HFF-Myc (cell line): ENCODE data around the gene MRPL48.
"Not testable (repeated sequence)": the region's sequence is repeated elsewhere in the genome, so short reads cannot be mapped to it uniquely, and the experiment has no call there.

Experiments used
- DNase-seq: peaks from one replicate; pipeline ENCODE4 v3.0.0-alpha.2; 2011; ENCODE audit warnings: low read depth; ENCODE audit errors: extremely low read depth
- H3K4me3 ChIP-seq: replicated peaks from 2 replicates; pipeline ENCODE4 v1.5.1; 2011; ENCODE audit warnings: low read depth, mild to moderate bottlenecking, control low read depth, low read length
- TF ChIP-seq, protein P1 (sequence below): IDR thresholded peaks from 2 replicates; pipeline ENCODE4 v1.5.1; 2012; ENCODE audit warnings: mild to moderate bottlenecking, low read depth, low read length, control low read depth; ENCODE audit errors: missing control alignments

MRPL48 gene

GRCh38 chr11:73878771-73879170 lies 91.1 kb downstream of the MRPL48 start:
- H3K4me3 ChIP-seq = no peak overlapping the region
- TF ChIP-seq, protein P1, sequence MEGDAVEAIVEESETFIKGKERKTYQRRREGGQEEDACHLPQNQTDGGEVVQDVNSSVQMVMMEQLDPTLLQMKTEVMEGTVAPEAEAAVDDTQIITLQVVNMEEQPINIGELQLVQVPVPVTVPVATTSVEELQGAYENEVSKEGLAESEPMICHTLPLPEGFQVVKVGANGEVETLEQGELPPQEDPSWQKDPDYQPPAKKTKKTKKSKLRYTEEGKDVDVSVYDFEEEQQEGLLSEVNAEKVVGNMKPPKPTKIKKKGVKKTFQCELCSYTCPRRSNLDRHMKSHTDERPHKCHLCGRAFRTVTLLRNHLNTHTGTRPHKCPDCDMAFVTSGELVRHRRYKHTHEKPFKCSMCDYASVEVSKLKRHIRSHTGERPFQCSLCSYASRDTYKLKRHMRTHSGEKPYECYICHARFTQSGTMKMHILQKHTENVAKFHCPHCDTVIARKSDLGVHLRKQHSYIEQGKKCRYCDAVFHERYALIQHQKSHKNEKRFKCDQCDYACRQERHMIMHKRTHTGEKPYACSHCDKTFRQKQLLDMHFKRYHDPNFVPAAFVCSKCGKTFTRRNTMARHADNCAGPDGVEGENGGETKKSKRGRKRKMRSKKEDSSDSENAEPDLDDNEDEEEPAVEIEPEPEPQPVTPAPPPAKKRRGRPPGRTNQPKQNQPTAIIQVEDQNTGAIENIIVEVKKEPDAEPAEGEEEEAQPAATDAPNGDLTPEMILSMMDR = no peak
- DNase-seq = no peak

DNA sequence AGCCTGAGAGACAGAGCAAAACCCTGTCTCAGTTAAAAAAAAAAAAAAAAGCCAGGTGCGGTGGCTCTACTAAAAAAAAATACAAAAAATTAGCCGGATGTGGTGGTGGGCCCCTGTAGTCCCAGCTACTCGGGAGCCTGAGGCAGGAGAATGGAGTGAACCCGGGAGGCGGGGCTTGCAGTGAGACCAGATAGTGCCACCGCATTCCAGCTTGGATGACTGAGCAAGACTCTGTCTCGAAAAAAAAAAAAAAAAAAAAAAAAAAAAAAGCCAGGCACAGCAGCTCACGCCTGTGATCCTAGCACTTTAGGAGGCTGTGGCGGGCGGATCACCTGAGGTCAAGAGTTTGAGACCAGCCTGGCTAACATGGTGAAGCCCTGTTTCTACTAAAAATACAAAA lies 92.8 kb downstream of the MRPL48 start:
- not testable (repeated sequence) for DNase-seq, H3K4me3 ChIP-seq

GRCh38 chr11:73883856-73884255 lies 96.2 kb downstream of the MRPL48 start:
- H3K4me3 ChIP-seq = no peak overlapping the region
- no peak for DNase-seq
- TF ChIP-seq, protein P1 = no peak

DNA sequence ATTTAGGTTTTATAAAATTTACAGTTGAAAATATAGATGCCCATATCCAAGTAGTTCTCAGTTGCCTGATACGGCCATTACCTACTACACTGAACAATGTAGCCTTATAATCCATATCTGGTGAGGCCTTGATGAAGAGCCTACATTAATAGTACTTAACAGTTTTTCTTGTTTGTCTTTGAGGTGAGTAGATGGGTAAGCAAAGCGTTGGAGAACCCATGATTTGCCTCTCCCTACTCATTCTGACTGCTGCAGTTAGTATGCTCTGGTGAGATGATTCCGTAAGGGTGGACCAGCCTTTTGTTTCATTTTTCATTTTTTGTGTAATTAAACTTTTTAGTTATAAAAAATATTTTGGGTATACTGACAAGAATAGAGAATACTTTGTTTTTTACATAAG lies 100.6 kb downstream of the MRPL48 start:
- DNase-seq = no peak
- H3K4me3 ChIP-seq = no peak overlapping the region
- TF ChIP-seq, protein P1 = no peak

DNA sequence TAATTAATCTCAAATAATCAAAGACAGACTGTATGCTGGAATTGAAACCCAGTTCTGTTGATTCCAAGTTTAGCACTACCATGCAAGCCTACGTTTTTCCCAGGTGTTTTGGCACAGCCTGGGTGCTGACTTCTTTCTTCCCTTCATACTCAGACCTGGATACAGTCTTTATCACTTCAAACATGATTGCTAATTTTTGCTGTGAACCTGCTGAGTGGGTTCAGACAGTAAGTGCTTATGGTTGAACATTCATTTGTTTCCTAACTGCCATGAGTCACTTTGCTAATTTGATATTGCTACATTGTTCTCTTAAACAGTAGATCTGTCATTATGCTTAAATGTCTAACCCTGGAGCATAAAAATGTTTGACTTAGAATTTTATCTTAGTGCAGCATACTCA lies 101.3 kb downstream of the MRPL48 start:
- no peak overlapping the region for H3K4me3 ChIP-seq
- TF ChIP-seq, protein P1 = no peak
- DNase-seq = no peak

DNA sequence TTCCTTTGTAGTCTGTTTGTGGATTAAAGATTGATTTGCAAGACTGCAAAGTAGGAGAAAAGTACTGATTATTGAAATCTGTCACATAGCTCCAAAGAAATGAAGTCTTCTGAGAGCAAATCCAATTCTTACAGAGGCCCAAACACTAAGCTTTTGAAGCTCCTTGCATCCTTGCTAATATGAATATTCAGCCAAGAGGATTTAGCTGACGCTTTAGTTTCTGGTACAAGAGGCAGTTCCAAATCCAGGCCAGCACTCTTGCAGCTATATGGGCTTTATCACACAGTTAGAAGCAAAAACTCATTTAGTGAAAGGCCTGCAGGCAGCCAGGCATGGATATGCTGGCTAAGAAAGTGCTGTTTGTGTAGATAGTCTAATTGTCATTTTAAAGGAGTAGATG lies 101.9 kb downstream of the MRPL48 start:
- DNase-seq = no peak
- TF ChIP-seq, protein P1 = no peak
- H3K4me3 ChIP-seq = no peak overlapping the region

- no peak for DNase-seq
- H3K4me3 ChIP-seq = no peak overlapping the region
- TF ChIP-seq, protein P1 = no peak
These were observed 105.4 kb downstream of the MRPL48 start for GRCh38 chr11:73893041-73893440.
